GM12878 (cell line): ENCODE results near the gene RGS2. TPM values are rescaled to one million over a fixed set of nuclear protein-coding genes. Genes with fewer than 3 reads are reported as not detected.

Experiments used
- ATAC-seq: fragments of 200-7000 bp; cut with Tn5 transposase; 3 replicates; pipeline ENCODE4 v1.9.1; 2020; ENCODE audit warnings: mild to moderate bottlenecking, moderate library complexity
- BruUV-seq: library from RNA; stranded (reverse); fragments of 400-500 nt; replicated peaks from 2 replicates; lab custom pipeline; 2021; lab: Mats Ljungman, UMichigan
- CTCF ChIA-PET: fragments of 300-600 bp; sonication (Branson Sonifier 250); formaldehyde crosslinking; extraction: SDS; loops from one replicate; lab custom pipeline; 2021; ENCODE audit warnings: inconsistent platforms; lab: Yijun Ruan, JAX
- POLR2A ChIA-PET: fragments of 350-600 bp; formaldehyde crosslinking; extraction: SDS; loops from one replicate; lab custom pipeline; 2021; ENCODE audit warnings: inconsistent platforms; lab: Charles Lee
- RAD21 ChIA-PET: fragments of 300-600 bp; sonication (Branson Sonifier 250); formaldehyde crosslinking; loops from one replicate; lab custom pipeline; 2023; ENCODE audit warnings: antibody characterized with exemption; ENCODE audit not compliant: unreplicated experiment; lab: Charles Lee
- SMC1A ChIA-PET: fragments of 300-600 bp; sonication (Branson Sonifier 250); formaldehyde crosslinking; loops from one replicate; lab custom pipeline; 2023; ENCODE audit not compliant: unreplicated experiment, uncharacterized antibody; lab: Charles Lee
- DNase-seq: peaks from one replicate; pipeline ENCODE4 v3.0.0-alpha.2; 2011; ENCODE audit warnings: low read depth, low spot score
- FAIRE-seq: peaks from 3 replicates; lab custom pipeline; 2011; peaks lifted over from hg19 to GRCh38; lab: Jason Lieb, UNC
- H2AFZ ChIP-seq: 2 replicates; pipeline ENCODE4 v1.6.0; 2011; ENCODE audit warnings: low read depth, low read length, control low read depth; ENCODE audit not compliant: control insufficient read depth
- H3K27ac ChIP-seq: 2 replicates; pipeline ENCODE4 v1.5.1; 2011; ENCODE audit warnings: control low read depth; ENCODE audit not compliant: control insufficient read depth, insufficient read depth
- H3K27me3 ChIP-seq, 2 experiments: replicated peaks in 1 of 2; 2 replicates each; pipeline versions ENCODE4 v1.6.0 to v1.6.1; 2011; ENCODE audit warnings: low read length in 1 of 2; ENCODE audit not compliant: control insufficient read depth in 2 of 2, insufficient read depth in 2 of 2
- H3K36me3 ChIP-seq, 2 experiments: 2 replicates each; pipeline ENCODE4 v1.5.1; 2011; ENCODE audit warnings: low read length in 1 of 2; ENCODE audit not compliant: control insufficient read depth in 2 of 2, insufficient read depth in 2 of 2
- H3K4me1 ChIP-seq: 2 replicates; pipeline ENCODE4 v1.6.1; 2011; ENCODE audit warnings: mild to moderate bottlenecking, low read length, moderate library complexity, mixed read lengths; ENCODE audit not compliant: control insufficient read depth, insufficient read depth
- H3K4me2 ChIP-seq: 2 replicates; pipeline ENCODE4 v1.6.0; 2011; ENCODE audit warnings: control low read depth; ENCODE audit not compliant: control insufficient read depth, insufficient read depth
- H3K4me3 ChIP-seq: fragments of 200-600 bp; sonication (generic); 2 replicates; pipeline ENCODE4 v1.5.1; 2016
- H3K79me2 ChIP-seq: 2 replicates; pipeline ENCODE4 v1.6.0; 2011; ENCODE audit warnings: low read length; ENCODE audit not compliant: control insufficient read depth, insufficient read depth
- H3K9ac ChIP-seq: 2 replicates; pipeline ENCODE4 v1.8.0; 2011; ENCODE audit warnings: low read length, control low read depth, mixed read lengths; ENCODE audit not compliant: control insufficient read depth, insufficient read depth
- H3K9me3 ChIP-seq: replicated peaks from 3 replicates; pipeline ENCODE4 v1.5.1; 2011; ENCODE audit warnings: mild to moderate bottlenecking, low read length; ENCODE audit not compliant: control insufficient read depth, insufficient read depth
- H4K20me1 ChIP-seq: 2 replicates; pipeline ENCODE4 v1.6.0; 2011; ENCODE audit not compliant: control insufficient read depth, insufficient read depth
- ATF7 ChIP-seq: fragments of 450-650 bp; IDR thresholded peaks from 2 replicates; pipeline ENCODE4 v1.6.1; 2016; ENCODE audit warnings: low read depth, mild to moderate bottlenecking
- BMI1 ChIP-seq: fragments of 450-650 bp; IDR thresholded peaks from 2 replicates; pipeline ENCODE4 v1.6.1; 2016; ENCODE audit warnings: mild to moderate bottlenecking, moderate library complexity, borderline replicate concordance
- NBN ChIP-seq: fragments of 450-650 bp; IDR thresholded peaks from 2 replicates; pipeline ENCODE4 v1.6.1; 2016
- NFYB ChIP-seq: IDR thresholded peaks from 2 replicates; pipeline ENCODE4 v1.6.1; 2011; ENCODE audit warnings: low read depth, mild to moderate bottlenecking, low read length, improper control_type of control experiment, moderate library complexity; ENCODE audit not compliant: insufficient read depth
- PAX8 ChIP-seq: fragments of 450-650 bp; IDR thresholded peaks from 2 replicates; pipeline ENCODE4 v1.6.1; 2017; ENCODE audit warnings: mild to moderate bottlenecking, moderate library complexity
- POLR2AphosphoS2 ChIP-seq: IDR thresholded peaks from 2 replicates; pipeline ENCODE4 v1.6.1; 2011; ENCODE audit warnings: low read depth, mild to moderate bottlenecking, low read length, improper control_type of control experiment, moderate library complexity
- POU2F2 ChIP-seq: IDR thresholded peaks from 3 replicates; pipeline ENCODE4 v1.6.1; 2011; ENCODE audit warnings: low read depth, mild to moderate bottlenecking, low read length, borderline replicate concordance
- RAD51 ChIP-seq: fragments of 450-650 bp; IDR thresholded peaks from 2 replicates; pipeline ENCODE4 v1.6.1; 2016; ENCODE audit warnings: moderate library complexity, mild to moderate bottlenecking, inconsistent platforms
- RBBP5 ChIP-seq: fragments of 200-600 bp; sonication (generic); conservative IDR thresholded peaks from 2 replicates; pipeline ENCODE4 v1.6.1; 2016
- SPI1 ChIP-seq: IDR thresholded peaks from 2 replicates; pipeline ENCODE4 v1.6.1; 2011; ENCODE audit warnings: low read depth, mild to moderate bottlenecking, low read length, moderate library complexity, borderline replicate concordance; ENCODE audit not compliant: insufficient read depth
- TAF1 ChIP-seq: IDR thresholded peaks from 2 replicates; pipeline ENCODE4 v1.6.1; 2011; ENCODE audit warnings: mild to moderate bottlenecking, low read depth, low read length, borderline replicate concordance
- ZNF24 ChIP-seq: fragments of 450-650 bp; IDR thresholded peaks from 2 replicates; pipeline ENCODE4 v1.6.1; 2017; ENCODE audit warnings: antibody characterized with exemption, mild to moderate bottlenecking
- WGBS: methylation state at CpG from one replicate; pipeline ENCODE4 v1.1.6; 2016; ENCODE audit warnings: low lambda C conversion rate; ENCODE audit not compliant: insufficient replicate concordance, insufficient coverage; ENCODE audit errors: missing lambda C conversion rate; 5-methylcytosine and 5-hydroxymethylcytosine counted together
- in situ Hi-C: fragments of 300-500 bp; cut with MboI; formaldehyde crosslinking; loops from 9 replicates; pipeline ENCODE4 v1.14.3; 2018; ENCODE audit warnings: mixed read lengths
- intact Hi-C: fragments of 100-400 bp; cut with micrococcal nuclease; formaldehyde crosslinking; loops from one replicate; pipeline ENCODE4 v1.14.2; 2022; ENCODE audit not compliant: unreplicated experiment
- polyA plus RNA-seq, 11 experiments: library from polyadenylated mRNA; depleted of rRNA in 4 of 11; unstranded in 6 of 11; stranded (reverse) in 5 of 11; fragments of >200 nt; fragmentation: Nextera tagmentation in 4 of 11; fragmentation: Illumina TruSeq in 1 of 11; extraction: Ambion mirVana in 4 of 11; extraction: Trizol in 1 of 11; gene quantifications; 1 replicate in 1 of 11; 2 replicates in 10 of 11; pipeline versions ENCODE4 v1.2.1 to v1.2.3, GENCODE V29; 2011 to 2016; ENCODE audit warnings: inconsistent platforms in 2 of 11, missing spikeins in 2 of 11, low read depth in 1 of 11
- total RNA-seq, 4 experiments: library from RNA; depleted of rRNA in 3 of 4; stranded (reverse); fragments of >200 nt in 3 of 4; fragmentation: Illumina TruSeq in 1 of 4; extraction: Trizol in 1 of 4; gene quantifications; 2 replicates each; pipeline versions ENCODE4 v1.2.1 to v1.2.3, GENCODE V29; 2013 to 2021
- TF ChIP-seq, protein P1 (sequence below): fragments of 450-650 bp; IDR thresholded peaks from 2 replicates; pipeline ENCODE4 v1.6.1; 2016; ENCODE audit warnings: mild to moderate bottlenecking
- TF ChIP-seq, protein P2 (sequence below): IDR thresholded peaks from 2 replicates; pipeline ENCODE4 v1.6.1; 2012; ENCODE audit warnings: low read depth, low read length, improper control_type of control experiment
- TF ChIP-seq, protein P3 (sequence below): fragments of 450-650 bp; IDR thresholded peaks from 2 replicates; pipeline ENCODE4 v1.6.1; 2017; ENCODE audit warnings: mild to moderate bottlenecking
- TF ChIP-seq, protein P4 (sequence below): fragments of 150-350 bp; IDR thresholded peaks from 2 replicates; pipeline ENCODE4 v1.6.1; 2014; ENCODE audit warnings: mild to moderate bottlenecking, low read depth, low read length

RGS2 gene
- total and polyA plus RNA-seq, 10 of the 15 experiments (the other 5 are each of a cell fraction or from before 2014, with no cell fraction given): 0.27 to 2.3 (median 0.98) TPM

DNA sequence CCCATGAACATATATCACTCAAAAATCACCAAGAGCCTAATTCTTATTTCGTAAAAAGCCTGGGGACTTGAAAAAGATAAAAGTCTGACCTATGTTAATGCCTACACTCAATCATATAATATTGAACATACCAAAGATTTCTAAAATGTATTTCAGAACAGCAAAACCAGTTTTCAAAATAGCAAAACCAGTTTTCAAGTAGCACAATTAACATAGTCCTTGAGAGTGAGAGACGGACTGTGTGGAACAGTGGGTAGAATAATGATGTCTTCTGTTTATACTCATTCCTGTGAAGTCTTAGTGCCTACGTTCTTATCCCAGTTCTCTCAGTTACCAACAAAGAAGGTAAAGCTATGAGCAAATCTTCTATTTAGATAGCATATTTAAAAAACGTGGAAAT is 22.3 kb upstream of the RGS2 start:
- no peak overlapping the region for H2AFZ ChIP-seq
- in situ Hi-C loops: no loop called here
- TF ChIP-seq NFYB: no peak
- no peak for TF ChIP-seq NBN
- TF ChIP-seq POU2F2: no peak
- TF ChIP-seq PAX8: no peak
- TF ChIP-seq, protein P1, sequence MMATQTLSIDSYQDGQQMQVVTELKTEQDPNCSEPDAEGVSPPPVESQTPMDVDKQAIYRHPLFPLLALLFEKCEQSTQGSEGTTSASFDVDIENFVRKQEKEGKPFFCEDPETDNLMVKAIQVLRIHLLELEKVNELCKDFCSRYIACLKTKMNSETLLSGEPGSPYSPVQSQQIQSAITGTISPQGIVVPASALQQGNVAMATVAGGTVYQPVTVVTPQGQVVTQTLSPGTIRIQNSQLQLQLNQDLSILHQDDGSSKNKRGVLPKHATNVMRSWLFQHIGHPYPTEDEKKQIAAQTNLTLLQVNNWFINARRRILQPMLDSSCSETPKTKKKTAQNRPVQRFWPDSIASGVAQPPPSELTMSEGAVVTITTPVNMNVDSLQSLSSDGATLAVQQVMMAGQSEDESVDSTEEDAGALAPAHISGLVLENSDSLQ: no peak
- TF ChIP-seq, protein P2, sequence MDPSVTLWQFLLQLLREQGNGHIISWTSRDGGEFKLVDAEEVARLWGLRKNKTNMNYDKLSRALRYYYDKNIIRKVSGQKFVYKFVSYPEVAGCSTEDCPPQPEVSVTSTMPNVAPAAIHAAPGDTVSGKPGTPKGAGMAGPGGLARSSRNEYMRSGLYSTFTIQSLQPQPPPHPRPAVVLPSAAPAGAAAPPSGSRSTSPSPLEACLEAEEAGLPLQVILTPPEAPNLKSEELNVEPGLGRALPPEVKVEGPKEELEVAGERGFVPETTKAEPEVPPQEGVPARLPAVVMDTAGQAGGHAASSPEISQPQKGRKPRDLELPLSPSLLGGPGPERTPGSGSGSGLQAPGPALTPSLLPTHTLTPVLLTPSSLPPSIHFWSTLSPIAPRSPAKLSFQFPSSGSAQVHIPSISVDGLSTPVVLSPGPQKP: no peak
- no peak for TF ChIP-seq TAF1
- no peak for TF ChIP-seq BMI1
- no peak for TF ChIP-seq ZNF24
- TF ChIP-seq RBBP5: no peak
- no peak for TF ChIP-seq POLR2AphosphoS2
- no peak for TF ChIP-seq SPI1
- TF ChIP-seq RAD51: no peak
- TF ChIP-seq, protein P3, sequence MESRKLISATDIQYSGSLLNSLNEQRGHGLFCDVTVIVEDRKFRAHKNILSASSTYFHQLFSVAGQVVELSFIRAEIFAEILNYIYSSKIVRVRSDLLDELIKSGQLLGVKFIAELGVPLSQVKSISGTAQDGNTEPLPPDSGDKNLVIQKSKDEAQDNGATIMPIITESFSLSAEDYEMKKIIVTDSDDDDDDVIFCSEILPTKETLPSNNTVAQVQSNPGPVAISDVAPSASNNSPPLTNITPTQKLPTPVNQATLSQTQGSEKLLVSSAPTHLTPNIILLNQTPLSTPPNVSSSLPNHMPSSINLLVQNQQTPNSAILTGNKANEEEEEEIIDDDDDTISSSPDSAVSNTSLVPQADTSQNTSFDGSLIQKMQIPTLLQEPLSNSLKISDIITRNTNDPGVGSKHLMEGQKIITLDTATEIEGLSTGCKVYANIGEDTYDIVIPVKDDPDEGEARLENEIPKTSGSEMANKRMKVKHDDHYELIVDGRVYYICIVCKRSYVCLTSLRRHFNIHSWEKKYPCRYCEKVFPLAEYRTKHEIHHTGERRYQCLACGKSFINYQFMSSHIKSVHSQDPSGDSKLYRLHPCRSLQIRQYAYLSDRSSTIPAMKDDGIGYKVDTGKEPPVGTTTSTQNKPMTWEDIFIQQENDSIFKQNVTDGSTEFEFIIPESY: no peak
- TF ChIP-seq, protein P4, sequence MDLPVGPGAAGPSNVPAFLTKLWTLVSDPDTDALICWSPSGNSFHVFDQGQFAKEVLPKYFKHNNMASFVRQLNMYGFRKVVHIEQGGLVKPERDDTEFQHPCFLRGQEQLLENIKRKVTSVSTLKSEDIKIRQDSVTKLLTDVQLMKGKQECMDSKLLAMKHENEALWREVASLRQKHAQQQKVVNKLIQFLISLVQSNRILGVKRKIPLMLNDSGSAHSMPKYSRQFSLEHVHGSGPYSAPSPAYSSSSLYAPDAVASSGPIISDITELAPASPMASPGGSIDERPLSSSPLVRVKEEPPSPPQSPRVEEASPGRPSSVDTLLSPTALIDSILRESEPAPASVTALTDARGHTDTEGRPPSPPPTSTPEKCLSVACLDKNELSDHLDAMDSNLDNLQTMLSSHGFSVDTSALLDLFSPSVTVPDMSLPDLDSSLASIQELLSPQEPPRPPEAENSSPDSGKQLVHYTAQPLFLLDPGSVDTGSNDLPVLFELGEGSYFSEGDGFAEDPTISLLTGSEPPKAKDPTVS: no peak
- no peak for TF ChIP-seq ATF7
- H3K9ac ChIP-seq: no peak overlapping the region
- RAD21 ChIA-PET: no interaction called here
- FAIRE-seq (no peak), ATAC-seq (no peak), DNase-seq (no peak)
- SMC1A ChIA-PET: interaction anchor here (0.8 kb wide), 1 partner anchor 21 kb away, joined by 3 read pairs; no protein-coding TSS in a partner anchor
- no peaks in the 10 kb centered on the region for H3K27me3 ChIP-seq
- H4K20me1 ChIP-seq: no peaks in the 10 kb centered on the region
- H3K4me1 ChIP-seq: no peaks in the 10 kb centered on the region
- H3K9me3 ChIP-seq: no peaks in the 10 kb centered on the region
- BruUV-seq: no TSS peak
- H3K4me2 ChIP-seq: no peak overlapping the region
- H3K36me3 ChIP-seq: no peaks in the 10 kb centered on the region
- intact Hi-C loops: no loop called here
- no peaks in the 10 kb centered on the region for H3K79me2 ChIP-seq
- POLR2A ChIA-PET: no interaction called here
- 59% methylated on average over 4 of the region's 4 CpGs for WGBS
- H3K27ac ChIP-seq: no peak overlapping the region
- CTCF ChIA-PET: interaction anchor here (0.7 kb wide), 2 partner anchors 11 to 312 kb away, joined by 3 to 4 read pairs; no protein-coding TSS in a partner anchor
- no peak overlapping the region for H3K4me3 ChIP-seq
